B cell (primary cell): ENCODE measurements around the gene SLC45A3. TPM values are rescaled to one million over a fixed set of nuclear protein-coding genes. Genes with fewer than 3 reads are reported as not detected.

Experiments
- ATAC-seq: fragments of 200-7000 bp; cut with Tn5 transposase; one replicate; pipeline ENCODE4 v1.10.0; 2021; ENCODE audit warnings: low read depth, mild to moderate bottlenecking, moderate number of reproducible peaks, moderate library complexity
- CTCF ChIA-PET: fragments of 350-600 bp; sonication (Branson Sonifier 250); formaldehyde crosslinking; loops from one replicate; lab custom pipeline; 2021; ENCODE audit warnings: antibody characterized with exemption, inconsistent platforms; lab: Charles Lee
- POLR2A ChIA-PET: fragments of 350-600 bp; sonication (Branson Sonifier 250); formaldehyde crosslinking; loops from one replicate; lab custom pipeline; 2021; ENCODE audit warnings: antibody characterized with exemption; lab: Charles Lee
- DNase-seq: peaks from one replicate; pipeline ENCODE4 v3.0.0; 2013
- H2AFZ ChIP-seq: 2 replicates; pipeline ENCODE4 v1.6.1; 2012; ENCODE audit warnings: mild to moderate bottlenecking, low read depth, low read length; ENCODE audit not compliant: insufficient read depth, poor library complexity, severe bottlenecking
- H3K27ac ChIP-seq, 2 donors: 1 replicate in 1 of 2; 2 replicates in 1 of 2; pipeline ENCODE4 v1.5.1; 2012 to 2013; ENCODE audit warnings: low read length in 2 of 2, mild to moderate bottlenecking in 2 of 2, moderate library complexity in 1 of 2
- H3K27me3 ChIP-seq, 4 experiments: fragments of 200-600 bp in 1 of 4; sonication (generic) in 1 of 4; replicated peaks in 1 of 4; 1 replicate in 2 of 4; 2 replicates in 2 of 4; pipeline versions ENCODE4 v1.6.1 to v1.7.0; 2013 to 2016; ENCODE audit warnings: low read length in 3 of 4, mild to moderate bottlenecking in 2 of 4, mixed read lengths in 1 of 4, moderate library complexity in 1 of 4; ENCODE audit not compliant: insufficient read depth in 4 of 4, control insufficient read depth in 3 of 4; ENCODE audit errors: control extremely low read depth in 1 of 4
- H3K36me3 ChIP-seq, 2 experiments: replicated peaks in 1 of 2; 1 replicate in 1 of 2; 2 replicates in 1 of 2; pipeline versions ENCODE4 v1.6.1 to v1.7.1; 2013; ENCODE audit warnings: low read length in 1 of 2; ENCODE audit not compliant: insufficient read depth in 2 of 2, control insufficient read depth in 1 of 2; ENCODE audit errors: control extremely low read depth in 1 of 2, extremely low read depth in 1 of 2
- H3K4me1 ChIP-seq, 2 donors: fragments of 200-600 bp in 1 of 2; sonication (generic) in 1 of 2; 1 replicate in 1 of 2; 2 replicates in 1 of 2; pipeline versions ENCODE4 v1.5.1 to v1.6.1; 2013 to 2017; ENCODE audit warnings: low read length in 2 of 2; ENCODE audit not compliant: control insufficient read depth in 2 of 2, insufficient read depth in 2 of 2
- H3K4me2 ChIP-seq: replicated peaks from 2 replicates; pipeline ENCODE3; 2012; ENCODE audit warnings: mild to moderate bottlenecking, low read depth, low read length; ENCODE audit not compliant: poor library complexity, severe bottlenecking
- H3K4me3 ChIP-seq, 5 experiments: fragments of 200-600 bp in 1 of 5; sonication (generic) in 1 of 5; 1 replicate in 3 of 5; 2 replicates in 2 of 5; pipeline versions ENCODE4 v1.5.1 to v1.7.0; 2011 to 2016; ENCODE audit warnings: low read length in 4 of 5, mild to moderate bottlenecking in 4 of 5, low read depth in 2 of 5, control low read depth in 1 of 5, moderate library complexity in 1 of 5; ENCODE audit not compliant: insufficient read depth in 1 of 5; ENCODE audit errors: control extremely low read depth in 1 of 5, extremely low read depth in 1 of 5
- H3K79me2 ChIP-seq: fragments of 200-600 bp; sonication (generic); one replicate; pipeline ENCODE4 v1.6.0; 2016; ENCODE audit warnings: low read length; ENCODE audit not compliant: control insufficient read depth, insufficient read depth
- H3K9ac ChIP-seq: fragments of 200-600 bp; sonication (generic); 2 replicates; pipeline ENCODE4 v1.6.1; 2017; ENCODE audit warnings: mild to moderate bottlenecking, low read length, moderate library complexity
- H3K9me3 ChIP-seq, 3 donors: one replicate each; pipeline versions ENCODE4 v1.6.1 to v1.7.1; 2013; ENCODE audit warnings: low read length in 2 of 3; ENCODE audit not compliant: control insufficient read depth in 2 of 3, insufficient read depth in 1 of 3; ENCODE audit errors: control extremely low read depth in 1 of 3
- H4K20me1 ChIP-seq: 2 replicates; pipeline ENCODE4 v1.6.0; 2012; ENCODE audit warnings: mild to moderate bottlenecking, low read length; ENCODE audit not compliant: insufficient read depth, control insufficient read depth, poor library complexity, severe bottlenecking
- H3K27ac Mint-ChIP-seq: one replicate; pipeline ENCODE4 v1.8.0; 2021; ENCODE audit warnings: mixed read lengths
- H3K27me3 Mint-ChIP-seq: one replicate; pipeline ENCODE4 v1.8.0; 2021; ENCODE audit warnings: mixed read lengths
- H3K4me1 Mint-ChIP-seq: one replicate; pipeline ENCODE4 v1.8.0; 2021; ENCODE audit warnings: mixed read lengths
- H3K4me3 Mint-ChIP-seq: one replicate; pipeline ENCODE4 v1.8.0; 2021; ENCODE audit warnings: mixed read lengths
- H3K9me3 Mint-ChIP-seq: one replicate; pipeline ENCODE4 v1.8.0; 2022; ENCODE audit warnings: mixed read lengths; ENCODE audit not compliant: insufficient read depth
- EZH2 ChIP-seq: IDR thresholded peaks from 2 replicates; pipeline ENCODE4 v1.6.1; 2012; ENCODE audit warnings: borderline replicate concordance, low read depth, mild to moderate bottlenecking, moderate library complexity, low read length; ENCODE audit not compliant: insufficient read depth, poor library complexity, severe bottlenecking
- WGBS: methylation state at CpG from one replicate; pipeline ENCODE4 v1.1.5; 2013; ENCODE audit warnings: missing lambda C conversion rate; ENCODE audit not compliant: insufficient coverage; 5-methylcytosine and 5-hydroxymethylcytosine counted together
- intact Hi-C: fragments of 100-400 bp; cut with micrococcal nuclease; formaldehyde crosslinking; loops from one replicate; pipeline ENCODE4 v1.10.0; 2022
- polyA plus RNA-seq: library from polyadenylated mRNA; depleted of rRNA; stranded (reverse); fragments of >200 nt; gene quantifications from 2 replicates; pipeline ENCODE4 v1.2.3, GENCODE V29; 2012
- total RNA-seq, 2 donors: library from RNA; stranded (reverse); fragments of 120-200 nt in 1 of 2; gene quantifications; 1 replicate in 1 of 2; 2 replicates in 1 of 2; pipeline versions ENCODE4 v1.2.3 to v1.2.4, GENCODE V29; 2013 to 2022
- TF ChIP-seq, protein P1 (sequence below): fragments of 200-600 bp; IDR thresholded peaks from one replicate; pipeline ENCODE4 v1.8.0; 2022; ENCODE audit warnings: antibody characterized with exemption, mild to moderate bottlenecking

The SLC45A3 gene
- total and polyA plus RNA-seq, 2 donors (not counting 1 experiment from before 2014, with no cell fraction given): 5.0 to 23.9 TPM

DNA sequence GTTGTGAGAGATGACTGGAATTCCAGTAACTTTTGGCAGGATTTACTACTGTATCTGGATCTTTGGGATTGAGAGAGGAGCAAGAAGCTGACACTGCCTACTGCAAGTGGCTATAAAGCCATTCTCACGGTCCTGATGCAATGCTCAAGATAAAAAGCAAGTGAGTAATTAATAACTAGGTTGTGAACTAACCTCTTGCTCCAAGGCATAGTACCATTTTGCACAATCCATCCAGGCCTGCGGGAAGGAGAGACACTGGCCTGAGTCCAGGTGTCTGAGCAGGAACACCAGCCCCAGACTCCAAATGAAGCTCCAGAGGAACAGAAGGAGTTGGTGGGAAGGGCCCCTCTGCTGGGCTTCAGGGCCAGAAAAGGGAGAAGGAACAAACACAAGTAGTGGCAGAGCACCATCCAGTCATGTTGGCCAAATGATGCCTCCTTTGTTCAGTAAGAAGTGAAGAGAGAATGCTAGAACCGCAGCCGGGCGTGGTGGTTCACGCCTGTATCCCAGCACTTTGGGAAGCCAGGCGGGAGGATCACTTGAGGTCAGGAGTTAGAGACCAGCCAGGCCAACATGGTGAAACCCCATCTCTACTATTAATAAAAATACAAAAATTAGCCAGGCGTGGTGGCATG, 9.9 kb upstream of the SLC45A3 start:
- Histone ChIP-seq H2AFZ (no peak overlapping the region), H3K27me3 (no peaks in the 10 kb centered on the region), H3K27ac (no peak overlapping the region), H3K9ac (no peak overlapping the region), H4K20me1 (no peaks in the 10 kb centered on the region), H3K4me2 (no peak overlapping the region), H3K79me2 (no peaks in the 10 kb centered on the region), H3K4me1 (peaks cover 12 to 13% of the 10 kb centered on the region in 2 donors), H3K4me3 (no peak overlapping the region), H3K9me3 (no peaks in the 10 kb centered on the region), H3K36me3 (no peaks in the 10 kb centered on the region)
- Mint-ChIP-seq H3K4me1 (peaks cover 10% of the 10 kb centered on the region), H3K4me3 (no peak overlapping the region), H3K27ac (no peak overlapping the region), H3K27me3 (peaks cover 4% of the 10 kb centered on the region), H3K9me3 (no peaks in the 10 kb centered on the region)
- DNase-seq: no peak
- no peak for TF ChIP-seq EZH2
- TF ChIP-seq, protein P1, sequence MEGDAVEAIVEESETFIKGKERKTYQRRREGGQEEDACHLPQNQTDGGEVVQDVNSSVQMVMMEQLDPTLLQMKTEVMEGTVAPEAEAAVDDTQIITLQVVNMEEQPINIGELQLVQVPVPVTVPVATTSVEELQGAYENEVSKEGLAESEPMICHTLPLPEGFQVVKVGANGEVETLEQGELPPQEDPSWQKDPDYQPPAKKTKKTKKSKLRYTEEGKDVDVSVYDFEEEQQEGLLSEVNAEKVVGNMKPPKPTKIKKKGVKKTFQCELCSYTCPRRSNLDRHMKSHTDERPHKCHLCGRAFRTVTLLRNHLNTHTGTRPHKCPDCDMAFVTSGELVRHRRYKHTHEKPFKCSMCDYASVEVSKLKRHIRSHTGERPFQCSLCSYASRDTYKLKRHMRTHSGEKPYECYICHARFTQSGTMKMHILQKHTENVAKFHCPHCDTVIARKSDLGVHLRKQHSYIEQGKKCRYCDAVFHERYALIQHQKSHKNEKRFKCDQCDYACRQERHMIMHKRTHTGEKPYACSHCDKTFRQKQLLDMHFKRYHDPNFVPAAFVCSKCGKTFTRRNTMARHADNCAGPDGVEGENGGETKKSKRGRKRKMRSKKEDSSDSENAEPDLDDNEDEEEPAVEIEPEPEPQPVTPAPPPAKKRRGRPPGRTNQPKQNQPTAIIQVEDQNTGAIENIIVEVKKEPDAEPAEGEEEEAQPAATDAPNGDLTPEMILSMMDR: no peak
- WGBS: 100% methylated on average over 5 of the region's 8 CpGs
- ChIA-PET POLR2A (no interaction called here), CTCF (interaction anchor here (1.5 kb wide), 1 partner anchor 32 kb away, joined by 7 read pairs; no protein-coding TSS in a partner anchor)
- intact Hi-C loops: no loop called here
- ATAC-seq: no peak

DNA sequence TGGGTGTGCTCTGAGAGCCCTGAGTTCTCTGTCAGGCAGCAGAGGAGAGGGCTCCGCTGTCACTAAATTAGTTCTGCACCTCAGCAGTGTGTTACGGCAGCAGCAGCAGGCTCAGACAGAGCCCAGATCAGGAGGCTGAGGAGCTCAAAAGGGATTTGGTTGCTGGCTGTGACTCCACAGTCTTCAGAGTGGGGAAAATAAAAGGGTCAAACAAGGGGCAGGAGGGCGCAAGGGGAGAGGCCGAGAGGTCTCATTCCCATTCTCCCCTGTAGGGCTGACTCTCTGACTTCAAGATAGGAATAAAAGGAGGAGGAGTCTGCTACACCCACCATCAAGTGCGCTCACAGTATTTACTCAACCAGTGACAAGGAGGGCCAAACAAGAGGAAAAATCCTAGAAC, 9.2 kb upstream of the SLC45A3 start:
- TF ChIP-seq, protein P1: no peak
- TF ChIP-seq EZH2: no peak
- H3K79me2 ChIP-seq: no peaks in the 10 kb centered on the region
- Mint-ChIP-seq H3K27ac (no peak overlapping the region), H3K27me3 (peaks cover 4% of the 10 kb centered on the region), H3K4me3 (no peak overlapping the region), H3K4me1 (peaks cover 10% of the 10 kb centered on the region), H3K9me3 (no peaks in the 10 kb centered on the region)
- DNase-seq (no peak), ATAC-seq (no peak)
- intact Hi-C loops: no loop called here
- no peaks in the 10 kb centered on the region for H4K20me1 ChIP-seq
- H3K27ac ChIP-seq: no peak overlapping the region
- no peaks in the 10 kb centered on the region for H3K9me3 ChIP-seq
- POLR2A ChIA-PET: no interaction called here
- peaks cover 12 to 13% of the 10 kb centered on the region in 2 donors for H3K4me1 ChIP-seq
- H3K36me3 ChIP-seq: no peaks in the 10 kb centered on the region
- no peak overlapping the region for H2AFZ ChIP-seq
- no peak overlapping the region for H3K4me2 ChIP-seq
- CTCF ChIA-PET: interaction anchor here (0.7 to 1.5 kb wide), 2 partner anchors 32 to 288 kb away, joined by 3 to 7 read pairs; no protein-coding TSS in a partner anchor
- 100% methylated on average over 2 of the region's 5 CpGs for WGBS
- no peaks in the 10 kb centered on the region for H3K27me3 ChIP-seq
- H3K9ac ChIP-seq: no peak overlapping the region
- H3K4me3 ChIP-seq: no peak overlapping the region
